DMS153 (cell line): ENCODE data around the gene ANKS3.

Source experiments
- DNase-seq: peaks from one replicate; lab custom pipeline; 2025; lab: John Stamatoyannopoulos, UW

ANKS3 gene

DNA sequence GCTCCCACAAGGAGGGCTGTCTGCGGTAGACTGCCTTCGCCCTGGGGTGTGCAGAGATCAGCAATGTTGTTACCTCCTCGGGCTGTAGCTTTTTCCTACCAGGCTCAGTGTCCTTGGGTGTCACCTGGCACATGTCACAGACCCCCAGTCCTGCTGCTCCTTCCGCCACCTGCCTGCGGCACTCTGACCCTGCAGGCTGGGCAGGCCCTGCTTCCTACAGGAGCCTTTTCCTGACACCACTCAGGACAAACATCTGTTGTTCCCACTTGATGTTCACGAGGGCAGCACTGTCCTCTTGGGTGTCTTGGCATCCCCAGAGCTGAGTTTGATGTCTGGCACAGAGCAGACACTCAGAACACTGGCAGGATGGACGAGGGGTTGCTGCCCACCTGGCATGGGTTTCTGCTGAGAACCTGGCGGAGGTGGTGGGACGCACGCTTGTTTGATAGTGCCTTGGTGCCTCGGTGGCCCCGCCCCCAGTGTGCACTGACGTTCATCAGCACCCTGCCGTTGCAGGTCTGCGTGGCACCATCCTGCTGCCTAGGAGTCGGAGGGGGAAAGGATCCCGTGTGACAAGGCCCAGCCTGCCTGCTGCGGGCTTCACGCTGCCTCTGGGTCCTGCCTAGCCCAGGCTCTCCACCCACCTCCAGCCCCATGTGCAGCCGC lies 67.4 kb downstream of the ANKS3 start:
- DNase-seq, result no peak

DNA sequence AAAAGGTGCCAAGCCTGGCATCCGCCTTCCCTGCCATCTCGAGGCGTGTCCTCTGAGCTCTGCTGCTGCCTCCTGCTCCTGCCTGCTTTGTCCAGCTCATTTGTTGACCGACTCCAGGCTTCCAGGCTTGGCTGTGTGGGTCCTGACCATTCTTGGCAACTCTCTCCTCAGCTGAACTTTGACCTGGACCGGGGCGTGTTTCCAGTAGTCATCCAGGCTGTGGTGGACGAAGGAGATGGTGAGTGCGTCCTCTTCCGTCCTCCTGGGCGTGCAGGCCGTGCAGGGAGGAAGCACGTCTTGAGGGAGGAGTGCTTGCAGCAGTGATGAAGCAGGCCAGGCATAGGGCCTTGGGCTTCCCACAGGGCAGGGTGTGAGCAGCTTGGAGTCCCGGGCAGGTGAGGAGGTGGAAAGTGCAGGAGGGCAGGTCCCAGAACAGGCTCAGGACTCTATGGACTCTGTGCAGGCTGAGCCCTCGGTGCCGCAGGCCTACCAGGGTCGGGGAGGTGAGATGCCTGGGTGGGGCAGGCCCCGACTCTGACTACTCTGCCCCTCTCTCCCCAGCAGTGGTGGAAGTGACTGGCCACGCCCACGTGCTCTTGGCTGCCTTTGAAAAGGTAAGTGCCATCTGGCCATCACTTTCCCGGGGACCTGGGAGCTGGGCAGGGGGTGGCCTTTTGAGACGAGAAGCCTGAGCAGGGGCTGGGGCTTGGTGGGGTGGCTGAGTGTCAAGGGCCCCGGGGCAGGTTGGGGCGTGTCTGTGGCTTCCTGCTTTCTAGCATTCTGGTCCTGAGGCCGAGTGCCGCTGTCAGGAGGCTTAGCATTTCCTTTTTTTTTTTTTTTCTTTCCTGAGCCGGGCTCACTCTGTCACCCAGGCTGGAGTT lies 69.3 kb downstream of the ANKS3 start:
- peak; percentile 79 for DNase-seq

DNA sequence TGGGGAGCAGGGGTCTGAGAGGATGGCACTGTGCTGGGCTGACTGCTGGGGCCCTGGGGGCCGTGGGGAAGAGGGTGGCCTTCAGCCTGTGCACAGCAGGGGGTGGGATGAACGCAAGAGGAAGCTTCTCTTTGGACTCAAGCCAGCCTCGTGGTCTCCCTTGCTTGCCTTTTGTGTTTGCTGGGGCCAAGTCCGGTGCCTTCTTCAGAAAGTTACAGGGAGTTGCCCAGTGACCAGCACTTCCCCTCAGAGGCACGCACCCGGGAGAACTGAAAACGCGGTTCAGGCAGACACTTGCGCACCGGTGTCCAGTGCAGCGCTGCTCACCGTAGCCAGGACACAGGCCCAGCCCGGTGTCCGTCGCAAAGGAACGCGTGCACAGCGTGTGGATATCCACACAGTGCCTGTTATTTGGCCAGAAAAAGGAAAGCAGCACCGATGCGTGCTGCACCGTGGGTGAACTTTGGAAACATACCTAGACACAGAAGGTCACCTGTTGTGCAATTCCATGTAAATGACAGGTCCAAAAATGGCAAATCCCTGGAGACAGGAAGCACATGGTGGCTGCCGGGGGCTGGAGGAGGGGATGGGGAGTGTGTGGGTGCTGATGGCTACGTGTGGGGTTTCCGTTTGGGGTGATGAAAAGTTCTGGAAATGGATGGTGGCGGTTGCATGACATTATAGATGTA lies 70.2 kb downstream of the ANKS3 start:
- no peak for DNase-seq

DNA sequence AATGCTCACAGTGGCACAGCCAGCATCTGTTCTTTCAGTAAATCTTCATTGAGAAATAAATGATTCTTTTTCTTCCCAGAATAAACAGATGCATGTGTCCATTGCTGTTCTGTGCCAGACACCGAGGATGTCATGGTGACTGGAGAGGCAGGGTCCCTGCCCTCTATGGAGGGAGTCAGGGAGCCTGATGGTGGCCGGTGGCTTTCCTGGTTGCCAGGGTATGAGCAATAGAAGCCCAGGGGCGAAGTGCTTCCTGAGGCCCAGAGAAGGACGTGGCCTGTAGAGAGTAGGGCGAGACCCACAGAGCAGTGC lies 70.7 kb downstream of the ANKS3 start:
- no peak for DNase-seq

DNA sequence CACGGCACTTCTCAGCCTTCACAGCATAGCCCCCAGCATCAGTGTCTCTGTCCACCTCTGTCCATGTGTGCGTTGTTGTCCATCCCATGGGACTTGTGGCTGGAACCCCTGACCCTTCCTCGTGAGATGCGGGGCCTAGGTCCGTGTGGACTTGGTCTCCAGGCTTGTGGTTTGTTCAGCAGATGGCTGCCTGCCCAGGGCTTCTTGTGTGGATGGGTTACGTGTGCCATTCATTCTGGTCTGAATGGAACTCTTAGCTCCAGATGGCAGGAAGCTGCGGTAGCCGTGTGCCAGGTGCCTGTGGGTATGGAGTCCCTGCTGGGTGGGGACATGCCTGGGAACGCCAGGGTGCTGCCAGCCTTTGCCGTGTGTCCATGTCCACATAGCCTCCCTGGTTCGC lies 72.4 kb downstream of the ANKS3 start:
- DNase-seq, result peak; percentile 88

DNA sequence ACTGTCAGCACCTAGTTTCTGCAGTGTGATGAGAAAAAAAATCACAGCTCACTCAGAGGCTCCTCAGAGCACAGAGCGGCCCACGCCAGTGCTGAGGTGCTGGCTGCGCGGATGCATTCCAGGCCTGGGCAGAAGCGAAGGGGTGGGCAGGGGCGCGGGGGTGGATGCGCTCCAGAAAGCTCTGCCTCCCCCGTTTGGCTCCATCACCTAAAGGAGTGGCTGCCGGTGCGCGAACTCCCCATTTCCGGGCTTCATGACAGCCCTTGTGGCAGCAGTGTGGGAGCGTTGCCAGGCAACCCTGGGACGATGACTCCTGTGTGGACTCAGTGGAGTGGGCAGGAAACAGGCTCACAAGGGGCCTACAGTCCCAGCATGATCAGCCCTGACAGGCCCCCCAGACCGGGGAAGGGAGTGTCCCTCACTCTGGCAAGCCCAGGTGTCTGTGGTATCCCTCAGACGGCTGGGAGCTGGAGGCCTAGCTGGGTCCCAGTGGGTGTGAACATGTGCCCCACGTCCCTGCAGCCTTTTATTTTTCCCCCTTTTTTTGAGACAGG lies 73.5 kb downstream of the ANKS3 start:
- DNase-seq, result peak; percentile 72

DNA sequence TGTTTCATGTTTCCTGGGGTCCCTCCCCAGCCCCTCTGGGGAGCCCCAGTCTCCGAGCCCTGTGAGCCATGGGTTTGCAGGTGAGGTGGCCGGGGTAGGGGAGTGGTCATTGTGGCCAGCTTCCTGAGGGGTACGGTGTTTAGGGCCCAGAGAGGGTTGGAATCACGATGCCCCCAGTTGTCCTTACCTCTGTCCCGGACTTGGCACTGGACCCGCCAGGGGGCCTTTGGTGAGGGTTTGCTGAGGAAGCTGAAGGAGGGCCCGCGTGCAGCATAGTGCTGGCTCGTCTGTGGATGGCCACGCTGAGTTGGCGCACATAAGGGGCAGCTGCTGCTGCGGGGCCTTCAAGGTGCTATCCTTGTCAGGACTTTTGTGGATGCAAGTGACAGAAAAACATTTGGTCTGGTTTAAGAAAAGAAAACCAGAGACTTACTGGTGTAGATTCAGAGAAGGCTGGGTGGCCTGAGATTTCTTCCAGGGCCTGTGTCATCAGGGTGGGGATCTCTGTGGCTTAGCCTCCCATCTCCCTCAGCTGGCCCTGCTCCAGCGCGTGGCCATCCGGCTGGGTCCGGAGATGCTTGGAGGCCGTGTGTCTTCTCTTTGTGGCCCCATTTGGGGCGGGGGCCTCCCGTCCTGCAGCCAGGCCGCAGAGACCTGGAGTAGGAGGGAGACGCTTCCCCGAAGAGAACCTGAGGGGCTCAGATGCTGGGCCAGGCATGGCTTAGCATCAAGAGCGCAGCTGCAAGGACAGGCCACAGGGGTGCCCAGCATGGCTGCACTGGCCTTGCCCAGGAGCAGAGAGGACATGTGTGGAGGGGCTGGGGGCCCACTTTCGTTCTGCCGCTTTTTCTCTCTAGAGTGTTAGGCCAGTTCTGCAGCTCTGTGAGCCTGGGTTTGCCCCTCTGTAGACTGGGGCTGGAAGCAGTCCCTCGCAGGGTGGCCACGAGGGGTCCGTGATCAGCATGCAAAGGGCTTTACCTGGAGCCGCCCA lies 74.4 kb downstream of the ANKS3 start:
- no peak for DNase-seq

DNA sequence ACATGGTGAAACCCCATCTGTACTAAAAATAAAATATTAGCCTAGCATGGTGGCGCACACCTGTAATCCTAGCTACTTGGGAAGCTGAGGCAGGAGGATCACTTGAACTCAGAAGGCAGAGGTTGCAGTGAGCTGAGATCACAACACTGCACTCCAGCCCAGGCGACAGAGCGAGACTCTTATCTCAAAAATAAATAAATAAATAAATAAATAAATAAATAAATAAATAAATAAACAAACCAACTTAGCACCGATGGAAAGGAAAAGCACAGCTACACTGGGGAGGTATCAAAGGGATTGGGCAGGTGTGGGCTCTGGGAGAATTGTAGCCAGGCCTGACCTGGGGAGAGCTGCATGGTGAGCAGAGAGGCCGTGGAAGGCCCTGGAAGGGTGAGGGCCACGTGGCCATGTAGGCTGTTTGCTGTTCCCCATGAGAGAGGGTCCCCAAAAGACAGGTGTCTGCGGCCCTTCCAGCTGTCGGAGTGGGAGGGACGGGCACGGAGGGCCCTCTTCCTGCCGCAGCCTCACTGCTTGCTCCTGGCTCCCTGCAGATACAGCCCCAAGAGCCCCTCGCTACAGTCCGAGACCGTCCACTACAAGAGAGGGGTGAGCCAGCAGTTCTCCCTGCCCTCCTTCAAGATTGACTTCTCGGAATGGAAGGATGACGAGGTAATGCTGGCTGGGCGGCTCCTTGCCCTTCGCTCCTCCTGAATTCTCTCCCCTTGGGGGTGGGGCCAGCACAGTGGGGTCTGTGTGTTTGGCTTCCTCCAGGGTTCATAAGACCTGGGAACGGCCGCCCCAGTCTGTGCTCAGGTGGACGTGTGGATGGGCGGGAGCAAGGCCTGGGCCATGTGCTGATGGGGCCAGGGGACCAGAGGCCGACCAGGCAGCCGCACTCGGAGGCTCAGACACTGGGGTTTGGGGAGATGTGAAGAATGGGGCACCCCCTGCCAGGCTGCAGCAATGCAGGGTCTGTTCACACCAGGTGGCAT lies 77.1 kb downstream of the ANKS3 start:
- DNase-seq, result no peak

DNA sequence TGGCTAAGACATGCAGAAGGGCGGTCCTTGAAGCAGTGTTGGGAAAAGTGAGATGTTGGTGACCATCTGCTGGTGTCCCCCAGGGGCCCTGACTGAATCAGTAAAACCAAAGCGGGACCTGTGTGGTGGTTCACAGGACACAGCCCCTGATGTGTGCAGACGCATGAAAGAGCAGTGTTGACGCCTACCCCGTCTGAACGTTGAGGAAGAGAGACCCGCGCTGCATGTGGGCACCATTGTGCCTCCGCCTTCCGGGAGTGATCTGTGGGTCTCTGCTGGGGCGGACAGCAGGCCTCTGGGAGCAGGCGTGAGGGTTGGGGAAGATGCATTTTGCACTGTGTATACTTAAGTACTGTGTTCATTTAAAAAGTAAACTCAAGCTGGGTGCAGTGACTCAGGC lies 77.8 kb downstream of the ANKS3 start:
- no peak for DNase-seq

DNA sequence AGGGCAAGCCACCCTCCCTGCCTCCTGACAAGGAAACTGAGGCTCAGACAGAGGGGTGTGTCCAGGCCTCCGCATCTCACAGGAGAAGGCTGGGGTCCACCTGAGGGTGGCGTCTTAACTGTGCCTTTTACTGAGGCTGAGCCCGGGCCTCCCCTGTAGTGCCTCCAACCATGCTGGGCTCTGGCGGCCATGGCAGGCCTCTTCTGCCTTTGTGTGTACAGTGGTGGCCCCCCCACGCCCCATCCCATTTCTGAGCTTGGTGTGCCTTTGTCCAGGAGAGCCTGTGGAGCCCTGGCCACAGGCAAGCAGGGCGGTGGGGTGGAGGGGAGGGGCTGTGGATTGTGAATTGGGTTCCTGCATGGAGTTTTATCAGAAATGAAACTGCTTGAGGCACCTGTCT lies 78.3 kb downstream of the ANKS3 start:
- DNase-seq, result no peak

DNA sequence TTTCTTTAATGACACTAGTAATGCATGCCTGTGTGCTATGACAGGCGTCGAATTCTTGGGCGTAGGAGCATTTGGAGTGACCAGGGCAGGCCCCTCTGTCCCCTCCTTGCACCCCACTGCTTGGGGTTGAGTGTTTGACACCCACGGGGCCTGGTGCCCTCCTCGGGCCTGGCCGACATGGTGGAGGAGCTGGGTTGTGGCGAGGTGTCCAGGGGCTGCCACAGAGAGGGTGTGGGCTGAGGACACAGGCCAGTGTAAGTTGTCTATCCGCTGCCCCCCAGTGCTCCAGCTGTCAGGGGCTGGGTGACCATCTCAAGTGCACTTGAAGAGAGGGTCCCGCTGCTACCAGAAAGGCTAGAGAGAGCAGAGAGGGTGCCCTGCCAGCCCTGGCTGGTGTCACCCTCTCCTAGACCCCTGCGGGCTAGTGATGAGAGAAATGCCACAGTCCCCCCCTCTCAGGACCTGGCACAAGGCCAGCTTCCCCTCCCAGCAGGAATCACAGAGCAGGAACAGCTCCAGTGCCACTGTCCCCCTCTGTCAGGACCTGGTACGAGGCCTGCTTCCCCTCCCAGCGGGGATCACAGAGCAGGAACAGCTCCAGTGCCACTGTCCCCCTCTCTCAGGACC lies 79.0 kb downstream of the ANKS3 start:
- no peak for DNase-seq

DNA sequence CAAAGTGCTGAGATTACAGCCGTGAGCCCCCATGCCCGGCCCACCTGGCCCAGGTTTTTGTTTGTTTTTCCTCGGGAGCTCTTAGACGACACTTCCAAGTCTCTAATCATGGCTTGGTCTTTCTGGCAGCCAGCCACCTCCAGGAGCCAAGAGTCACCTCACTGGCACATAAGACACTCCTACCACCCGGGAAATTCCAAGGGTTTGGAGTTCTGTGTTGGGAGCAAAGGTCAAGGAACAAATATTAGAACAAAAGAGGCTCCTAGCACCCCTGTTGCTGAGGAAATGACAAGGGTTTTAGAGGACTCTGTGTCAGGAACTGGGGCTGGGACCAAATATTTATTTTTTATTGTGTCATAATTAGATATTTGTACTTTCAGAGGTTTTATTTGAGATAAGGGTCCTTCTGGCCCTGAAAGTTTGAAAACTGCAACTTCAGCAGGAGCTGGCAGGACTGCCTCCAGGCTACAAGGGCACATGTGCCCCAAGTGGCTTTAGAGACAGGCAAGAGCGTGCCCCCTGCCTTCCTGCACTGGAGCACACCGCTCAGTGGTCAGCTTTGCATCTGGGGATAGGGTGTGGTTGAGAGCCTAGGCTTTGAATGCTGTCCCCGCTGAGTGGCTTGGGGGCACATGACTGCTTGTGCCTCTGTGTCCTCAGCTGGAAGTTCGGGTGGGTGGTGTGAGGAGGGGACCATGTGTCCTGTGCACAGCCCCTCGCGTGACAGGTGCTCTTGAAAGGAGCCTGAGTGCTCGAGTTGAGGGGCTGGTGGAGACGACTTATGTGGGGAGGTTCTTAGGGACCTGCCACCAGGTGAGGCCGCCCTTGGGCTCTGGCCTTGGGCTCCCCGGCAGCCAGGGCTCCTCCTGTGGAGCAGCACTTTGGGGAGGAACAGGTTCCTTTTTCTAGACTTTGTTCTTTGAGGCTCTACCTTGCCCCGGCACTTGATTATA lies 79.8 kb downstream of the ANKS3 start:
- DNase-seq, result no peak

DNA sequence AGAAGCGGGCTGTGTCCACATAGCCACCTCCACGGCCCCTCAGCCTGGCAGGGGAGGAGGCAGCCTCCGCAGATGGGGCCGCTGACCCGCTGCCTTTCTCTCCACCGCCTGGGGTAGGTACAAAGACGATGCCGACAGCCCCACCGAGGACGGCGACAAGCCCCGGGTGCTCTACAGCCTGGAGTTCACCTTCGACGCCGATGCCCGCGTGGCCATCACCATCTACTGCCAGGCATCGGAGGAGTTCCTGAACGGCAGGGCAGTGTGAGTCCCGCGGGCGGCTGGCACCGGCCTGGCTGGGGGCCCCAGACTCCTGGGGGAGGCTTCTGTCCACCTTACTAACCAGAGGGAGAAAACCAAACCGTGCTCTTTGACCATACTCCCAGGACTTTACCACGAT lies 81.5 kb downstream of the ANKS3 start:
- DNase-seq, result no peak

DNA sequence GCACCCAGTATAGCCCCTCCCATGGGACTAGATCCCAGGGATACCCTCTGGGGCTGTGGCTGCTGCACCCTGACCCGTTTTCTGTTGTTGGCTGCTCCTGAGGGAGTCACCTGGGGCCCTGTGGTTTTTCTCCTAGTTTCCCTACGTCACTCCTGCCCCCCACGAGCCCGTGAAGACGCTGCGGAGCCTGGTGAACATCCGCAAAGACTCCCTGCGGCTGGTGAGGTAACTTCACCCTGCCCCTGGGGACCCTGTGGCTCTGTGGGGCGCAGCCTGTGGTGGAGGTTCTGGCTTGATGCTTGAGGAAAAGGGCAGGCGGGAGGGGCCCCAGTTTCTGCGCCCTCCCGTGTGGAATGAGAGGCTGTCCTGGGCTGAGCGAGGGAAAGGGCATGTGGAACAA lies 82.2 kb downstream of the ANKS3 start:
- no peak for DNase-seq

DNA sequence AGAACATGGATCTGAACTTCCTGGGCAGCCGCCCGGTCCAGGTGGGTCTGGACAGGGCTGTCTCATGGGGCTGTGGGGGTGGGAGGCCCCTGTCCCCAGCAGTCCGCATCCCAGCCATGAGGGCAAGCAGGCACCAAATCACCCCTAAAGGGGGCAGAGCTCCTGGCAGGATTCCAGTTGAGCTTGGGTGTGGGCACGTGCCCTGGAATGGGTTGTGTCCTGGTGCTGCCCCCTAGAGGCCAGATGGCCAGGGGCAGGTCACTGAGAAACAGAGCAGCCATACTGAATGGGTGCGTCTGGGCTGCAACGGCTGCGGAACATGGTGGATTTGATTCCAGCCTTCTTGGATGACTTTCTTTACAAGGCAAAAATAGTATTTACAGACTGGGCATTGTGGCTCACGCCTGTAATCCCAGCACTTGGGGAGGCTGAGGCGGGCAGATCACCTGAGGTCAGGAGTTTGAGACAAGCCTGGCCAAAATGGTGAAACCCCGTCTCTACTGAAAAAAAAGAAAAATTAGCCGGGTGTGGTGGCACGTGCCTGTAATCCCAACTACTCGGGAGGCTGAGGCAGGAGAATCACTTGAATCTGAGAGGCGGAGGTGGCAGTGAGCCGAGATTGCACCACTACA lies 83.5 kb downstream of the ANKS3 start:
- peak; percentile 32 for DNase-seq

DNA sequence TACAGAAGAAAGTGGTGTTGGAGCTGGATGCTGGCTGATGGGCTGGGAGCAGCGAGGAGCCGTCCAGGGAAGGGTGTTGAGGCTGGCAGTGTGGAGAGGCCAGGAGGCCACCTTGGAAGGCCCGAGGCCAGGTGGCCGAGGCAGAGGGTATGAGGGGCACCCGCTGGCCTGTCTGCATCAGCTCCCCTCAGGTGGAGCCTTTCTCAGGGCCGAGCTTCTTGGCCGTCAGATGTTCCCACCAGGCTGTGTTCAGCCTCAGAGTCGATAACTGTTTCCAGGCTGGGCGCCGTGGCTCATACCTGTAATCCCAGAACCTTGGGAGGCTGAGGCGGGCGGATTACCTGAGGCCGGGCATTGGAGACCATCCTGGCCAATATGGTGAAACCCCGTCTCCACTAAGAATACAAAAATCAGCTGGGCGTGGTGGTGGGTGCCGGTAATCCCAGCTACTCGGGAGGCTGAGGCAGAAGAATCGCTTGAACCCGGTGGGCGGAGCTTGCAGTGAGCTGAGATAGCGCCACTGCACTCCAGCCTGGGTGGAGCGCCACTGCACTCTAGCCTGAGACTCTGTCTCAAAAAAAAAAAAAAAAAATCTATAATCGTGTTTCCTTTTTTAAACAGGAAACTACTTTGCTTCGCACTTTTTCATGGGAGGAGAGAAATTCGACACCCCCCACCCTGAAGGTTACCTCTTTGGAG lies 84.2 kb downstream of the ANKS3 start:
- no peak for DNase-seq

DNA sequence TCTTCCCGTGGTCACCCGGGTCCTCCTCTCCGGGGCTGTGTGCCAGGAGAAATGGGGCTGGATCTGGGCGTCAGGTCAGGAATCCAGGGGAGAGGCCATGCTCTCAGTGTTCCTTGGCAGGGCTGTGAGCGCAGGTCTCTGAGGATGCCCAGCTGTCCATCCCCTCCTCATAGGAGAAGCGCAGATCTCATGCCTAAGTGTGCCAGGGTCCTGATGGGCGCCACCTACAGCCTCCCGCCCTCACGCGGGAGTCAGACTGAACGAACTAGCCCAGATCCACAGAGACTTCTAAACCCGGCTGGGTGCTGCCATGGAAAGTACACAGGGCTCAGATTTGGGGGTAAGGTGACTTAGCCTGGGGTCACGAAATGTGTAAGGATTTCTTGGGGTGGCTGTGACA lies 85.2 kb downstream of the ANKS3 start:
- DNase-seq, result no peak

DNA sequence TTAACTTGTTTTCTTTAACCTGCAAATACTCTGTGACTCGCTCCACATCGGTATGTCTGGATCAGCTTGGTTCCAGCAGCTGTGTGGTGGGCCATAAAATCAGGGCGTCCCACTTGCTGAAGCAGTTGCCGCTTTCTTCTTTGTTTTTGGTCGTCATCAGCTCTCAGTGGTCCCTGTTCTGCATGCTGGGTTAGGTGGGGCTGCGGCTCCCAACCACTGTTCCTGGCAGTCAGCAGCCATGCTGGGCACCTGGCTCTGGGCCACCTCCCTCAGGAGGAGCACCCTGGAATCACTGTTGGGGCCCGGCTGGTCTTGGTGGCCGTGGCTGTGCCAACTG lies 86.5 kb downstream of the ANKS3 start:
- no peak for DNase-seq
